Stimulated activated CD8-positive, alpha-beta memory T cell treated with anti-CD3 and anti-CD28 coated beads, Interleukin-4, amount 100 ng/mL, for 48 hours (primary cell): Measurements from ENCODE around the gene GGTLC2.
A peak's percentile ranks its signal among the peaks of the same experiment; 100 is the strongest.
"Not testable (repeated sequence)": the region's sequence is repeated elsewhere in the genome, so short reads cannot be mapped to it uniquely, and the experiment has no call there.

ENCODE experiments used
- DNase-seq: peaks from one replicate; pipeline ENCODE4 v3.0.0-alpha.2; 2020

GGTLC2 gene

GRCh38 chr22:22644314-22644713 is at the start of gene GGTLC2:
Gene GGTLC2 (plus strand): TSS chr22:22644614. CDS start chr22:22646346, 1,732 bp downstream.
- DNase-seq: not testable (repeated sequence)

GRCh38 chr22:22595001-22595835 is 49.2 kb upstream of the GGTLC2 start:
- DNase-seq: no peak

GRCh38 chr22:22598144-22598543 is 46.3 kb upstream of the GGTLC2 start:
- no peak for DNase-seq

GRCh38 chr22:22599248-22599647 is 45.2 kb upstream of the GGTLC2 start:
- no peak for DNase-seq

GRCh38 chr22:22600531-22601261 is 43.7 kb upstream of the GGTLC2 start:
- no peak for DNase-seq

- DNase-seq: no peak
These were observed 40.9 kb upstream of the GGTLC2 start for GRCh38 chr22:22603470-22603947.

GRCh38 chr22:22604326-22605073 is 39.9 kb upstream of the GGTLC2 start:
- DNase-seq: no peak

GRCh38 chr22:22605074-22605404 is 39.4 kb upstream of the GGTLC2 start:
- no peak for DNase-seq

- not testable (repeated sequence) for DNase-seq
These were observed 36.4 kb upstream of the GGTLC2 start for GRCh38 chr22:22608022-22608421.

GRCh38 chr22:22609291-22609690 is 35.1 kb upstream of the GGTLC2 start:
- DNase-seq: no peak

- no peak for DNase-seq
These were observed 31.9 kb upstream of the GGTLC2 start for GRCh38 chr22:22612516-22612915.

- DNase-seq: no peak
These were observed 30.3 kb upstream of the GGTLC2 start for GRCh38 chr22:22614065-22614464.

- no peak for DNase-seq
These were observed 27.8 kb upstream of the GGTLC2 start for GRCh38 chr22:22616636-22617035.

- no peak for DNase-seq
These were observed 26.0 kb upstream of the GGTLC2 start for GRCh38 chr22:22618448-22618847.

- DNase-seq: no peak
These were observed 25.5 kb upstream of the GGTLC2 start for GRCh38 chr22:22618923-22619322.

GRCh38 chr22:22619765-22620414 is 24.5 kb upstream of the GGTLC2 start:
- DNase-seq: no peak

- not testable (repeated sequence) for DNase-seq
These were observed 15.6 kb upstream of the GGTLC2 start for GRCh38 chr22:22628546-22629495.

- DNase-seq: not testable (repeated sequence)
These were observed 13.2 kb upstream of the GGTLC2 start for GRCh38 chr22:22631223-22631652.

GRCh38 chr22:22632226-22632625 is 12.2 kb upstream of the GGTLC2 start:
- not testable (repeated sequence) for DNase-seq

GRCh38 chr22:22633533-22633932 is 10.9 kb upstream of the GGTLC2 start:
- DNase-seq: not testable (repeated sequence)

GRCh38 chr22:22636260-22636659 is 8.2 kb upstream of the GGTLC2 start:
- DNase-seq: peak; percentile 42
